Stimulated activated memory B cell treated with anti-CD40 and anti-IgM and Interleukin-4, amounts not matched to agents 10 μg/mL and 1 μg/mL and 100 μg/mL, for 72 hours (primary cell): ENCODE measurements around the gene LIX1.
A peak's percentile ranks its signal among the peaks of the same experiment; 100 is the strongest.
"Not testable (repeated sequence)": the region's sequence is repeated elsewhere in the genome, so short reads cannot be mapped to it uniquely, and the experiment has no call there.

Experiments used
- ATAC-seq: fragments of 150-1000 bp; cut with Tn5 transposase; 2 replicates; pipeline ENCODE4 v1.10.0; 2021
- H3K27ac Mint-ChIP-seq: one replicate; pipeline ENCODE4 v1.8.0; 2022; ENCODE audit warnings: mild to moderate bottlenecking, mixed read lengths
- H3K27me3 Mint-ChIP-seq: one replicate; pipeline ENCODE4 v1.8.0; 2022; ENCODE audit warnings: mixed read lengths
- H3K36me3 Mint-ChIP-seq: one replicate; pipeline ENCODE4 v1.8.0; 2022; ENCODE audit warnings: mixed read lengths
- H3K4me1 Mint-ChIP-seq: one replicate; pipeline ENCODE4 v1.8.0; 2022; ENCODE audit warnings: mixed read lengths
- H3K4me3 Mint-ChIP-seq: one replicate; pipeline ENCODE4 v1.8.0; 2022; ENCODE audit warnings: mild to moderate bottlenecking, moderate library complexity, mixed read lengths
- H3K9me3 Mint-ChIP-seq: one replicate; pipeline ENCODE4 v1.8.0; 2022; ENCODE audit warnings: mixed read lengths

The LIX1 gene

DNA sequence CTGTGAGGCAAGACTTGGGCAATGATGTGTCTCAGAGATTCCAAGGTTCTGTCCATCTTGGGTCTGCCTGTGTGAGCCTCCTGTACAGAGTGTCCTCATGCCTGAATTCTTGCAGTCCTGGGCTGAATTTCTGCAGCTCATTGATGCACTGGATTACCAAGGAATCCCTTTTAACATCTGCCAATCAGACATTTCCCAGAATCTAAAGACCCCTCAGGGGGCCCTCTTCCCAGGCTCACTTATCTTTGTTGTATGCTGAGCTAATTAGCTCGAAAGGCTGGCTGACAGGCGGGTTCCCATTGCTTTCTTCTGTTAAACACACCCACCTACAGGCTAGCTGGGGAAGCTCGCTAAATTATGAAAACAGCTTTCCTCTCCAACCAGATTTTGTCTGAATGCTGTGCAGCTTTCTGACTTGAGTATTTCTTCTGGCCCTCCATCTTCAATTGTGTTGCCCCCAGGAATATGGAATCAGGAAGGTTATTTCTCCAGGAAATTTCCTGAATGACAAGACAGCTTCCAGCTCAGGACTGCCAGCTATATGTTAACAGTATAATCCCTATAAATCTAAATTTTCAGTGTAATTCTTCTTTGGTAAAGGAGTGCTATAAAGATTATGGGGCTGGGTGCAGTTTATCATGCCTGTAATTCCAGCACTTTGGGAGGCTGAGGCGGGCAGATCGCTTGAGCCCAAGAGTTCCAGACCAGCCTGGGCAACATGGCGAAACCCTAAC is at the start of gene LIX1:
TSS of gene LIX1 (minus strand) at position 91 of the 734 bp plus-strand sequence. CDS start at position 56, 35 bp downstream.
- no peaks in the 10 kb centered on the region for H3K4me1 Mint-ChIP-seq
- no peaks in the 10 kb centered on the region for H3K9me3 Mint-ChIP-seq
- H3K36me3 Mint-ChIP-seq, result no peaks in the 10 kb centered on the region
- ATAC-seq, result peak; percentile 69
- no peak within 1 kb of the TSS for H3K27ac Mint-ChIP-seq
- no peaks in the 10 kb centered on the region for H3K27me3 Mint-ChIP-seq
- H3K4me3 Mint-ChIP-seq, result no peak within 1 kb of the TSS

DNA sequence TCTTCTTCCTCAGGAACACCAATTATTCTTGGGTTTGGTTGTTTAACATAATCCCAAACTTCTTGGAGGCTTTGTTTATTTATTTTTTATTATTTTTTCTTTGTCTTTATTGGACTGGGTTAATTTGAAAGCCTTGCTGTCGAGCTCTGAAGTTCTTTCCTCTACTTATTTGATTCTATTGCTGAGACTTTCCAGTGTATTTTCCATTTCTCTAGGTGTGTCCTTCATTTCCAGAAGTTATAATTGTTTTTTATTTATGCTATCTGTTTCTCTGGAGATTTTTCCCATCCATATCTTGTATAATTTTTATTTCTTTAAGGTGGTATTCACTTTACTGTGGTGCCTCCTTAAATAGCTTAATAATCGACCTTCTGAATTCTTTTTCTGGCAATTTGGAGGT is 49.5 kb upstream of the LIX1 start:
- no peak for ATAC-seq
- Mint-ChIP-seq H3K9me3 (peaks cover 16% of the 10 kb centered on the region), H3K36me3 (peaks cover 21% of the 10 kb centered on the region)

DNA sequence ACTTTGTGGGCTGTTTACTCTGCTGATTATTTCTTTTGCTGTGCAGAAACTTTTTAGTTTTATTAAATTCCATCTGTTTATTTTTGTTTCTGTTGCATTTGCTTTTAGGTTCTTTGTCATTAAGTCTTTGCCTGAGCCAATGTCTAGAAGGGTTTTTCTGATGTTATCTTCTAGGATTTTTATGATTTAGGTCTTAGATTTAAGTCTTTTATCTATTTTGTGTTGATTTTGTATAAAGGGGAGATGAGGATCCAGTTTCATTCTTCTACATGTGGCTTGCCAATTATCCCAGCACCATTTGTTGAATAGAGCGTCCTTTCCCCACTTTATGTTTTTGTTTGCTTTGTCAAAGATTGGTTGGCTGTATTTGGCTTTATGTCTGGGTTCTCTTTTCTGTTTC is 47.1 kb upstream of the LIX1 start:
- peaks cover 19% of the 10 kb centered on the region for H3K27me3 Mint-ChIP-seq
- peaks cover 21% of the 10 kb centered on the region for H3K36me3 Mint-ChIP-seq
- not testable (repeated sequence) for H3K27ac Mint-ChIP-seq, H3K4me3 Mint-ChIP-seq, ATAC-seq
- peaks cover 17% of the 10 kb centered on the region for H3K9me3 Mint-ChIP-seq
- peaks cover 14% of the 10 kb centered on the region for H3K4me1 Mint-ChIP-seq

More for the DNA sequence above, 49.5 kb upstream of the LIX1 start:
- H3K27me3 Mint-ChIP-seq, result peaks cover 19% of the 10 kb centered on the region
- peaks cover 14% of the 10 kb centered on the region for H3K4me1 Mint-ChIP-seq
- H3K27ac Mint-ChIP-seq, result no peak overlapping the region
- H3K4me3 Mint-ChIP-seq, result no peak overlapping the region

DNA sequence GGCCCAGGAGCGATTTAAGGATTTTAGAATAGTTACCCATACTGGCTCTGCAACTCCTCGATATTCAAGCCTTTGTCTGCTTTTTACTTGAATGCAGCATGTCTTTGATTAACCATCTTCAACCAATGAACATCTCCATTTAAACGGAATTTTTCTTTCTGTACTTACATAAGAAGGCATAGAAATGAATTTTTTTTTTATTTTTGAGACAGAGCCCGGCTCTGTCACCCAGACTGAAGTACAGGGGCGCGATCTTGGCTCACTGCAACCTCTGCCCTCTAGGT is 41.5 kb upstream of the LIX1 start:
- Mint-ChIP-seq H3K4me3 (peak overlapping the region; percentile 91), H3K27me3 (no peaks in the 10 kb centered on the region), H3K4me1 (peaks cover 28% of the 10 kb centered on the region), H3K27ac (peak overlapping the region; percentile 100), H3K9me3 (peaks cover 5% of the 10 kb centered on the region), H3K36me3 (peaks cover 16% of the 10 kb centered on the region)
- ATAC-seq, result no peak

DNA sequence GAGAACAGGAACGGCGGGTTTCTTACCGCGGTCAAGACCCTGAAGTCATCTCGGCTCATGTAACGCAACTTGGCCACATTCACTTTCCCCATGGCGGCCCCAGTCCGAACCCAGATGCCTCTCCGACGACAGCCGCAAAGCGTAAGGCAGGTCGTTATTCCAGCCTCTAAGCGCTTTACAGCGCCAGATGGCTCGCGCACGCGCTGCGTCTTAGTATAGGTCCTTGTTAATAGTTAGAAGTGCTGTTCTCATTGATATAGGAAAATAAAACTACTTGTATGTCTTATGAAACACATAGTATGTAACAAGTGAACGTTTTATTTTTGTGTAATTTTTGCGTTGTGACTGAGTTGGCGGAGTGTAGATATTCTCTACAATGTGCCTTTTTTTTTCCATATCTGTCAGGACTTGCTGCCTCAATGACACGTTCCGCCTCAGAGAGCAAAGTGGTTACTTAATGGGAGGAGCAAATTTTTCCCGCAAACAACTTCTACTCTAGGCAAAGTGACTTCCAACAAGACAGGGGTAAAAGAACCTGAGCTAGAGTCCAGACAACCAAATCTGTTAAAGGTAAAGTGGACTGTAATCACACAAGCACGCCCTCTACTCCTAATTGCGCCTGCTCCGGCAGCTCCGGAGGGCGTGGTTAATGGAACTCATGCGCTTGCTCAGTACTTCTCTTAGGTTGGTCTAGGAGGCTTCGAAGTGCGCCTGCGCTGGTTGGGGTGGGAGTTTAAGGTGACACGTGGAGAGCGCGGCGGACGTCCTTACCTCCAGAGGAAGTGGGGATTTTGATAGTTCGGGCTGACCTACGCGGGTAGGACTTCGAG is 40.9 kb upstream of the LIX1 start, which contains the start of gene RIOK2:
TSS of gene RIOK2 (minus strand) at position 148 of the 830 bp plus-strand sequence. CDS start at position 92, 56 bp downstream.
- Mint-ChIP-seq H3K27ac (peak within 1 kb of the TSS; percentile 100), H3K36me3 (peaks cover 21% of the 10 kb centered on the region), H3K27me3 (no peaks in the 10 kb centered on the region), H3K4me3 (peak within 1 kb of the TSS; percentile 91), H3K9me3 (peaks cover 5% of the 10 kb centered on the region), H3K4me1 (peaks cover 28% of the 10 kb centered on the region)
- peak; percentile 96 for ATAC-seq

DNA sequence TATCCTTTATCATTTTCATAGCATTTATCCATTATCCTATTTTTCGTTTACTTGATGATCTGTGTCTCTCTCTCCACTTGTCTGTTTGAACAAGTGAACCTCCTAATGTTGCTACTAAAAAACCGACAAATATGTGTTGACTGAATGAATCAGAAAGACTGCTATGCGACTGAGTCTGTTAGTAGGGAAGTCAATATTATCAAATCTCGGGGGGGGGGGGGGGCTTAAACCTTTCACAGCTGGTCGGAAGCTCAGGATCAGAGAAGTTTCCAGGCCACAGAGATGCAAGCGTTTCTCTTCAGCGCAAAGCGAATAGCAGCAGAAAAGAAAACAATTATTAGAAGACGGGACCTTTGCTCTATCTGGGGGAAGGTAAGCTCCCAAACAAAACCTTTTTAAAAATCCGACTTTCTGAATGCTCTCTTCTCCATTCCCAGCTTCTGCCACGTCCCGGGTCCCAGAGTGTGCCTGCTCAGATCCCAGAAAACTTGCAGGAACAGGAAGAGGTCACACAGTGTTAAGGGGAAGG is 40.2 kb upstream of the LIX1 start:
- Mint-ChIP-seq H3K36me3 (peaks cover 28% of the 10 kb centered on the region), H3K27me3 (no peaks in the 10 kb centered on the region), H3K4me1 (peaks cover 28% of the 10 kb centered on the region), H3K4me3 (peak overlapping the region; percentile 91), H3K27ac (peak overlapping the region; percentile 100), H3K9me3 (peaks cover 3% of the 10 kb centered on the region)
- no peak for ATAC-seq

DNA sequence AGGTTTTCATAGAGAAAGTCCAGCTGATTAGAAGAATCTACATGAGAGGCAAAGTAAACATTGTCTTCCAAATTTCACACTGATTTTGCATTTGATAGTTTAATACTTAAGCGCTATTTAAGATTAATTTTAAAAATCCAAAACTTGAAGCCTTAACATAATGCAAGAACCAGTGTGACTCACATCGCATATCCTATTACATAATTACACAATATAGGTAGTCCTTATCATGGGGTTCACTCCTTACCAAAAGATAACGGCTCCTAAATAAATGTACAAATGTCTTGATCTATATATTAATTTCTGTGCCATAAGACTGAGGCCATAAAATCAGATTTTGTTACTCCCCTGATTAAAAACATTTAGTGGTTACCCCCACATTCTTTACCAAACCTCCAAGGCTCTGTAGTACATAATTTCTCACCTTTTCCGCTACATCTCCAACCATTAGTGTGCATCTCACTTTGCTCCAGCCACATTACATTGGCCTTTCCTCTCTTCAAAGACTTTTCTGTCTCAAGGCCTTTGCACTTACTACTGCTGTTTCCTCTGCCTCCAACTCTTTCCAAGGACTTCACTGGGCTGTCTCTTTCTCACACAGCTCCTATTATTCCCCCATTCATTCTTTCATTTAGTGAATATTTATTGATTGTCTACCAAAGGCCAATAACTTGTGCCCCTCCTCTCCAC is 39.6 kb upstream of the LIX1 start:
- H3K9me3 Mint-ChIP-seq, result peaks cover 3% of the 10 kb centered on the region
- H3K4me1 Mint-ChIP-seq, result peaks cover 28% of the 10 kb centered on the region
- peak overlapping the region; percentile 100 for H3K27ac Mint-ChIP-seq
- H3K4me3 Mint-ChIP-seq, result peak overlapping the region; percentile 91
- no peaks in the 10 kb centered on the region for H3K27me3 Mint-ChIP-seq
- ATAC-seq, result no peak
- H3K36me3 Mint-ChIP-seq, result peaks cover 29% of the 10 kb centered on the region

DNA sequence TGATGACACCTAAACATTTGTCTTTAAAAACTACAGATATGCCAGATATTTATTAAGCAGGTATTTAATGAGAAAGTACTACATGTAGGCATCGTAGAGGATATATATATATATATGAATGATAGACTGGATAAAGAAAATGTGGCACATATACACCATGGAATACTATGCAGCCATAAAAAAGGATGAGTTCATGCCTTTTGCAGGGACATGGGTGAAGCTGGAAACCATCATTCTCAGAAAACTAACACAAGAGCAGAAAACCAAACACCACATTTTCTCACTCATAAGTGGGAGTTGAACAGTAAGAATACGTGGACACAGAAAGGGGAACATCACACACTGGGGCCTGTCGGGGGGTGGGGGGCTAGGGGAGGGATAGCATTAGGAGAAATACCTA is 37.0 kb upstream of the LIX1 start:
- H3K36me3 Mint-ChIP-seq, result peaks cover 42% of the 10 kb centered on the region
- not testable (repeated sequence) for H3K9me3 Mint-ChIP-seq, H3K27me3 Mint-ChIP-seq, H3K27ac Mint-ChIP-seq, ATAC-seq, H3K4me3 Mint-ChIP-seq
- H3K4me1 Mint-ChIP-seq, result peaks cover 33% of the 10 kb centered on the region

DNA sequence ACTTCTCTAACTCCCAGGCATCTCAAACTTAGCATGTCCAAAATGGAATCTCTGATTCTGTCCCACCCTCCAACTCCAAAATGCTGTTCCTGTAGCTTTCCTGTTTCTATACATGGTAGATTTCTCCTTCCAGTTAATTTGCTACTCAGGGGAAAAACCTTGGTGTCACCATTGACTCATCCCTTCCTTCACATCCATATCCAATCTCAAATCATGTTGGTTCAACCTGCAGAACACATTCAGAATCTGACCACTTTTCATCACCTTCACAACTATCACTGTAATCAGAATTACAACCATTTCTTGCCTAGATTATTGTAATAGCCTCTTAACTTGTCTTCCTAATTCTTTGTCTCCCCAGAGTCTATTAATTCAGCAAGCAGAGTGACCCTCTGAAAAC is 29.8 kb upstream of the LIX1 start:
- peaks cover 25% of the 10 kb centered on the region for H3K4me1 Mint-ChIP-seq
- no peak overlapping the region for H3K4me3 Mint-ChIP-seq
- no peaks in the 10 kb centered on the region for H3K9me3 Mint-ChIP-seq
- H3K36me3 Mint-ChIP-seq, result peaks cover 35% of the 10 kb centered on the region
- no peaks in the 10 kb centered on the region for H3K27me3 Mint-ChIP-seq
- ATAC-seq, result no peak
- peak overlapping the region; percentile 8 for H3K27ac Mint-ChIP-seq

DNA sequence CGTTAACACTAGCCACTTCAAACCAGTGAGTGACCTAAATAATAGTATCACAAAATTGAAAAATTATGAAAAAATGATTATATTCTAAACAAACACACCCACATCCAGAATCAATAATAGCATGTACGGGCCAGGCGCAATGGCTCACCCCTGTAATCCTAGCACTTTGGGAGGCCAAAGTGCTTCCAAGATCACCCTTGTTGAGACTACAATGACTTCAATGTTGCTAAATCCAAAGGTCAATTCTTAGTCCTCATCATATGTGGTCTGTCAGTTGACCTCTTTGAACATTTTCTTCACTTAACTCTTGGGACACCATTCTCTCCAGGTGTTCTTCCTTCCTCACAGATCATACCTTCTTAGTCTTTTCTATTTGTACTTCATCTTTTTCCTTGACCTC is 29.3 kb upstream of the LIX1 start:
- ATAC-seq, result no peak
- peaks cover 25% of the 10 kb centered on the region for H3K4me1 Mint-ChIP-seq
- H3K9me3 Mint-ChIP-seq, result no peaks in the 10 kb centered on the region
- no peaks in the 10 kb centered on the region for H3K27me3 Mint-ChIP-seq
- peaks cover 35% of the 10 kb centered on the region for H3K36me3 Mint-ChIP-seq
- H3K27ac Mint-ChIP-seq, result peak overlapping the region; percentile 8
- H3K4me3 Mint-ChIP-seq, result no peak overlapping the region

DNA sequence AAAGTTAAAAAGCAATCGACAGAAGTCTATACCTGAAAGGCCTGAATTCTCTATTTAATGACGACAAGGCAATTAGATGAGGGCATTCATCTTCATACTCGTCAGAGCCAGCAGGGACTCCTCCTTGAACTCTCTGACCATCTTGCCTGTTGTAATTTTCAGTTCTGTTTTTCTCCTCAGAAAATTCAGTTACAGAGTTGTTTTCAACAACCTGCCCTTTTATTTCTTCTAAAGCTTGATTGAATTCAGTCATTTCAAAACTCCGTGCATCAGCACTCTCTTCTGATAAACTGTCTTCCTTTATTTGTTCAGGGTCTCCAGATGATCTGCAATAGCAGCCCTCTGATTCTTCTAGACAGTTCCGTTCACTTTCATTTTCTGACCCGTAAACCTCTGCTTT is 25.0 kb upstream of the LIX1 start:
- Mint-ChIP-seq H3K4me1 (peaks cover 21% of the 10 kb centered on the region), H3K4me3 (peak overlapping the region; percentile 78), H3K36me3 (peaks cover 30% of the 10 kb centered on the region), H3K27me3 (no peaks in the 10 kb centered on the region), H3K9me3 (no peaks in the 10 kb centered on the region), H3K27ac (peak overlapping the region; percentile 92)
- ATAC-seq, result peak; percentile 94

DNA sequence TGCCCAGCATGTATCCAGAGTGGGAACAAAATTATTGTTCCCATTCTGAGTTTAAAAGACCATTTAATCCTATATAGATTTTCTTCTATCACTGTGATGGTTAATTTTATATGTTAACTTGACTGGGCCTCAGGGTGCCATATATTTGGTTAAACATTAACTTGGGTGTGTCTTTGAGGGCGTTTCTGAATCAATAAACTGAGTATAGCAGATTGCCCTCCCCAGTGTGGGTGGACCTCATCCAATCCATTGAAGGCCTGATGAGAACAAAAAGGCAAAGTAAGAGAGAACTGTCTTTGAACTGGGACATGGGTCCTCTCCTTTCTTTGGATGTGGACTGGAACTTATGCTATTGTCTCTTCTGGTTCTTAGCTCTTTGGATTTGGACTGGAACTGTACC is 23.3 kb upstream of the LIX1 start:
- Mint-ChIP-seq H3K9me3 (no peaks in the 10 kb centered on the region), H3K4me3 (no peak overlapping the region), H3K27ac (peak overlapping the region; percentile 27), H3K36me3 (peaks cover 21% of the 10 kb centered on the region), H3K4me1 (peaks cover 13% of the 10 kb centered on the region), H3K27me3 (no peaks in the 10 kb centered on the region)
- no peak for ATAC-seq

DNA sequence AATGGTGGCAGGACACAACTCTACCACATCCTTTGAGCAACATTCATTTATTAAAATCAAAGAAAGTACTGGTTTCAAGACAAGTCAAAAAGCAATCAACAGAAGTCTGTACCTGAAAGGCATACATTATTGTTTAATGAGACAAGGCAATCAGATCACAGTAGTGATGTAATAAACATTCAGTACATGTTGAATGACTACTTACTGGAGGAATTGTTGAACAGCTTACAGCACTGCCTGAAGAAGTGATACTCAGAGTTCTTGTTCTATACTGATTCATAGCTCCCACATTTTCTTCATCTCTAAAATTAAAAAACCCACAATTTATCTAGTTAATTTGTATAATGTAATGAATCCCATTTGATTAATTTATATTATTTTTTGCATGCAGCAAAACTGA is 22.4 kb upstream of the LIX1 start:
- Mint-ChIP-seq H3K4me1 (peaks cover 13% of the 10 kb centered on the region), H3K36me3 (peaks cover 25% of the 10 kb centered on the region), H3K27me3 (no peaks in the 10 kb centered on the region), H3K9me3 (no peaks in the 10 kb centered on the region), H3K4me3 (no peak overlapping the region), H3K27ac (peak overlapping the region; percentile 27)
- no peak for ATAC-seq

DNA sequence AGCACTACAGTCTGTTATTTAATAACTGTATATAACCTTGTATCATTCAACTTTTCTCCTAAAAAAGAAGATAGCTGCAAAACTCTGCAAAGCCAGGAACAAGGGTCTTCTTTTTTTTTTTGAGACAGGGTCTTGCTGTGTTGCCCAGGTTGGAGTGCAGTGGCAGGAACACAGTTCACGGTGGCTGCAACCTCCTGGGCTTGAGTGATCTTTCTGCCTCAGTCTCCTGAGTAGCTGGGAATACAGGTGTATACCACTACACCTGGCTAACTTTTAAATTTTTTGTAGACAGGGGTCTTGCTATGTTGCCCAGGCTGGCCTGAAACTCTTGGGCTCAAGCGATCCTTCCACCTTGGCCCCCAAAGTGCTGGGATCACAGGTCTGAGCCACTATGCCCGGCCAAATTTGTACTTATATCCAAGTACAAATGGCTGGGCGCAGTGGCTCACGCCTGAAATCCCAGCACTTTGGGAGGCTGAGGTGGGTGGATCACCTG is 21.4 kb upstream of the LIX1 start:
- Mint-ChIP-seq H3K27ac (peak overlapping the region; percentile 27), H3K4me1 (peaks cover 13% of the 10 kb centered on the region), H3K27me3 (no peaks in the 10 kb centered on the region), H3K4me3 (no peak overlapping the region), H3K36me3 (peaks cover 35% of the 10 kb centered on the region), H3K9me3 (no peaks in the 10 kb centered on the region)
- ATAC-seq, result no peak

DNA sequence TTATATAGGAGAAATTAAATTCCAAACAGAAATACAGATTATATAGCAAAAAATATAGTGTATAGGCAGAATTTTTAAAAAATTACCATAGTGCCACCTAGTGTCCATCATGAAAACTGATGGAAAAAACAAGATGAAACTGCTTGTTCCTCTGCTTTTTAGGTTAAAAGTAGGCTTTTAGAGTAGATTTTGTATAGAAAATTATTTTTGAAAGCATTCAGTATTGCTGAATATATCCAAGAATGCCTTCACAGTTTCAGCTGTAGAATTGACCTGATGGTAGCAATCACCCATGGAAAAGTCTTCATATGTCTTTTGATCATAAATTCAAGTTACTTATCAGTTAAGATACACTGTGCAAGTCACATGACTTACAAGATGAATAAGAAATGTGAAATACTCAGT is 21.0 kb upstream of the LIX1 start:
- no peak for ATAC-seq
- Mint-ChIP-seq H3K9me3 (peaks cover under 1% of the 10 kb centered on the region), H3K36me3 (peaks cover 40% of the 10 kb centered on the region), H3K27ac (no peak overlapping the region), H3K4me3 (no peak overlapping the region), H3K27me3 (no peaks in the 10 kb centered on the region), H3K4me1 (peaks cover 13% of the 10 kb centered on the region)
